A549 (cell line): Measurements from ENCODE around the gene PALM3.

Experiments used
- ATOH8 ChIP-seq: fragments of 250-450 bp; sonication (Bioruptor Pico); IDR thresholded peaks from 2 replicates; pipeline ENCODE4 v1.5.0; 2020; ENCODE audit warnings: low read depth, mild to moderate bottlenecking, moderate library complexity
- CTCF ChIP-seq: fragments of >200 bp; sonication (Bioruptor Twin); formaldehyde crosslinking; IDR thresholded peaks from 3 replicates; pipeline ENCODE4 v1.5.1; 2016
- JUN ChIP-seq, 2 experiments: fragments of >200 bp; sonication (Bioruptor Twin); formaldehyde crosslinking; IDR thresholded peaks; 2 replicates in 1 of 2; 3 replicates in 1 of 2; pipeline ENCODE4 v1.6.1; 2016 to 2017
- MAFK ChIP-seq: fragments of 450-650 bp; IDR thresholded peaks from 2 replicates; pipeline ENCODE4 v1.6.1; 2014; ENCODE audit not compliant: partially characterized antibody
- MYC ChIP-seq: IDR thresholded peaks from 2 replicates; pipeline ENCODE4 v1.6.1; 2012; ENCODE audit warnings: mild to moderate bottlenecking, inconsistent platforms, low read length, improper control_type of control experiment, borderline replicate concordance
- POLR2A ChIP-seq: IDR thresholded peaks from 2 replicates; pipeline ENCODE4 v1.6.1; 2012; ENCODE audit warnings: mild to moderate bottlenecking, low read length
- REST ChIP-seq: fragments of 200-600 bp; sonication (generic); IDR thresholded peaks from 2 replicates; pipeline ENCODE4 v1.6.1; 2016; ENCODE audit warnings: antibody characterized with exemption, mild to moderate bottlenecking, moderate library complexity
- SMC3 ChIP-seq: fragments of >200 bp; sonication (Bioruptor Twin); formaldehyde crosslinking; IDR thresholded peaks from 3 replicates; pipeline ENCODE4 v1.6.1; 2018; ENCODE audit warnings: inconsistent platforms
- USF2 ChIP-seq: fragments of 450-650 bp; IDR thresholded peaks from 2 replicates; pipeline ENCODE4 v1.6.1; 2014; ENCODE audit warnings: antibody characterized with exemption
- TF ChIP-seq, protein P1 (sequence below): IDR thresholded peaks from 2 replicates; pipeline ENCODE4 v1.6.1; 2012

GRCh38 chr19:14059652-14060155 is 2.2 kb downstream of the PALM3 start:
- TF ChIP-seq MYC (no peak), MAFK (no peak), CTCF (no peak), ATOH8 (no peak), REST (no peak), POLR2A (no peak), JUN (IDR thresholded peaks at IDR 0.05) (no peak), SMC3 (no peak), USF2 (no peak)
- TF ChIP-seq, protein P1, sequence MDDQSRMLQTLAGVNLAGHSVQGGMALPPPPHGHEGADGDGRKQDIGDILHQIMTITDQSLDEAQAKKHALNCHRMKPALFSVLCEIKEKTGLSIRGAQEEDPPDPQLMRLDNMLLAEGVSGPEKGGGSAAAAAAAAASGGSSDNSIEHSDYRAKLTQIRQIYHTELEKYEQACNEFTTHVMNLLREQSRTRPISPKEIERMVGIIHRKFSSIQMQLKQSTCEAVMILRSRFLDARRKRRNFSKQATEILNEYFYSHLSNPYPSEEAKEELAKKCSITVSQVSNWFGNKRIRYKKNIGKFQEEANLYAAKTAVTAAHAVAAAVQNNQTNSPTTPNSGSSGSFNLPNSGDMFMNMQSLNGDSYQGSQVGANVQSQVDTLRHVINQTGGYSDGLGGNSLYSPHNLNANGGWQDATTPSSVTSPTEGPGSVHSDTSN: no peak
